ENCODE measurements around the gene TEX36.
"Not testable (repeated sequence)": the region's sequence is repeated elsewhere in the genome, so short reads cannot be mapped to it uniquely, and the experiment has no call there.

The TEX36 gene

GRCh38 chr10:125683063-125683462 is at the start of gene TEX36:
TEX36 (minus strand) TSS chr10:125683163; CDS start chr10:125682989, 174 bp downstream.
- Histone ChIP-seq H3K36me3 (ENCODE audit: control insufficient read depth, insufficient read depth, low read length) (no peaks in the 10 kb centered on the region), H3K4me1 (ENCODE audit: control insufficient read depth, insufficient read depth, low read length) (0 out of 2 replicates have a peak, but pooled peaks cover 2% of the 10 kb centered on the region), H3K9me3 (ENCODE audit: control insufficient read depth, insufficient read depth, low read length) (no peaks in the 10 kb centered on the region), H3K27me3 (ENCODE audit: control insufficient read depth, insufficient read depth, low read length) (no peaks in the 10 kb centered on the region), H3K27ac (ENCODE audit: low read depth, low read length) (no peak within 1 kb of the TSS), H3K9ac (ENCODE audit: low read depth, low read length) (no peak within 1 kb of the TSS), H3K4me3 (ENCODE audit: low read depth, low read length) (no peak within 1 kb of the TSS)

GRCh38 chr10:125727436-125727835 is 44.5 kb upstream of the TEX36 start:
- Histone ChIP-seq H3K9ac (ENCODE audit: low read depth, low read length) (no peak overlapping the region), H3K4me1 (ENCODE audit: control insufficient read depth, insufficient read depth, low read length) (no peaks in the 10 kb centered on the region), H3K27me3 (ENCODE audit: control insufficient read depth, insufficient read depth, low read length) (no peaks in the 10 kb centered on the region), H3K9me3 (ENCODE audit: control insufficient read depth, insufficient read depth, low read length) (no peaks in the 10 kb centered on the region), H3K27ac (ENCODE audit: low read depth, low read length) (no peak overlapping the region), H3K36me3 (ENCODE audit: control insufficient read depth, insufficient read depth, low read length) (peaks cover 97% of the 10 kb centered on the region), H3K4me3 (ENCODE audit: low read depth, low read length) (no peak overlapping the region)

- no peaks in the 10 kb centered on the region for H3K27me3 ChIP-seq (ENCODE audit: control insufficient read depth, insufficient read depth, low read length)
- peaks cover 97% of the 10 kb centered on the region for H3K36me3 ChIP-seq (ENCODE audit: control insufficient read depth, insufficient read depth, low read length)
- H3K9ac ChIP-seq (ENCODE audit: low read depth, low read length), result no peak overlapping the region
- H3K27ac ChIP-seq (ENCODE audit: low read depth, low read length), result no peak overlapping the region
- H3K9me3 ChIP-seq (ENCODE audit: control insufficient read depth, insufficient read depth, low read length), result no peaks in the 10 kb centered on the region
- no peaks in the 10 kb centered on the region for H3K4me1 ChIP-seq (ENCODE audit: control insufficient read depth, insufficient read depth, low read length)
- H3K4me3 ChIP-seq (ENCODE audit: low read depth, low read length), result no peak overlapping the region
Observed at GRCh38 chr10:125726914-125727313, 44.0 kb upstream of the TEX36 start.

- Histone ChIP-seq H3K9ac (ENCODE audit: low read depth, low read length) (no peak overlapping the region), H3K9me3 (ENCODE audit: control insufficient read depth, insufficient read depth, low read length) (no peaks in the 10 kb centered on the region), H3K27ac (ENCODE audit: low read depth, low read length) (no peak overlapping the region), H3K36me3 (ENCODE audit: control insufficient read depth, insufficient read depth, low read length) (peaks cover 68% of the 10 kb centered on the region), H3K4me3 (ENCODE audit: low read depth, low read length) (no peak overlapping the region), H3K27me3 (ENCODE audit: control insufficient read depth, insufficient read depth, low read length) (no peaks in the 10 kb centered on the region), H3K4me1 (ENCODE audit: control insufficient read depth, insufficient read depth, low read length) (peaks cover 3% of the 10 kb centered on the region; the same call in 1 of the 2 replicates)
Observed at GRCh38 chr10:125722811-125723210, 39.8 kb upstream of the TEX36 start.

GRCh38 chr10:125721035-125721434 is 38.1 kb upstream of the TEX36 start:
- H3K4me1 ChIP-seq (ENCODE audit: control insufficient read depth, insufficient read depth, low read length), result peaks cover 3% of the 10 kb centered on the region; the same call in 1 of the 2 replicates
- H3K9ac ChIP-seq (ENCODE audit: low read depth, low read length), result no peak overlapping the region
- H3K4me3 ChIP-seq (ENCODE audit: low read depth, low read length), result peak overlapping the region; percentile 98
- no peaks in the 10 kb centered on the region for H3K27me3 ChIP-seq (ENCODE audit: control insufficient read depth, insufficient read depth, low read length)
- peaks cover 51% of the 10 kb centered on the region for H3K36me3 ChIP-seq (ENCODE audit: control insufficient read depth, insufficient read depth, low read length)
- H3K27ac ChIP-seq (ENCODE audit: low read depth, low read length), result no peak overlapping the region
- no peaks in the 10 kb centered on the region for H3K9me3 ChIP-seq (ENCODE audit: control insufficient read depth, insufficient read depth, low read length)

GRCh38 chr10:125720002-125720382 is 37.0 kb upstream of the TEX36 start:
- Histone ChIP-seq H3K27me3 (ENCODE audit: control insufficient read depth, insufficient read depth, low read length) (no peaks in the 10 kb centered on the region), H3K9me3 (ENCODE audit: control insufficient read depth, insufficient read depth, low read length) (no peaks in the 10 kb centered on the region), H3K9ac (ENCODE audit: low read depth, low read length) (peak overlapping the region; percentile 89), H3K4me1 (ENCODE audit: control insufficient read depth, insufficient read depth, low read length) (peaks cover 3% of the 10 kb centered on the region; the same call in 1 of the 2 replicates), H3K36me3 (ENCODE audit: control insufficient read depth, insufficient read depth, low read length) (peaks cover 40% of the 10 kb centered on the region), H3K27ac (ENCODE audit: low read depth, low read length) (peak overlapping the region; percentile 87), H3K4me3 (ENCODE audit: low read depth, low read length) (peak overlapping the region; percentile 98)

GRCh38 chr10:125719173-125720001 is 36.4 kb upstream of the TEX36 start, which contains the start of gene EDRF1:
EDRF1 (plus strand) TSS chr10:125719709; CDS start chr10:125719808, 99 bp downstream.
- peaks cover 34% of the 10 kb centered on the region for H3K36me3 ChIP-seq (ENCODE audit: control insufficient read depth, insufficient read depth, low read length)
- peak within 1 kb of the TSS; percentile 98 for H3K4me3 ChIP-seq (ENCODE audit: low read depth, low read length)
- H3K27ac ChIP-seq (ENCODE audit: low read depth, low read length), result peak within 1 kb of the TSS; percentile 87
- H3K4me1 ChIP-seq (ENCODE audit: control insufficient read depth, insufficient read depth, low read length), result peaks cover 3% of the 10 kb centered on the region; the same call in 1 of the 2 replicates
- H3K9me3 ChIP-seq (ENCODE audit: control insufficient read depth, insufficient read depth, low read length), result no peaks in the 10 kb centered on the region
- no peaks in the 10 kb centered on the region for H3K27me3 ChIP-seq (ENCODE audit: control insufficient read depth, insufficient read depth, low read length)
- H3K9ac ChIP-seq (ENCODE audit: low read depth, low read length), result peak within 1 kb of the TSS; percentile 92

GRCh38 chr10:125714728-125715127 is 31.8 kb upstream of the TEX36 start:
- H3K4me1 ChIP-seq (ENCODE audit: control insufficient read depth, insufficient read depth, low read length); H3K36me3 ChIP-seq (ENCODE audit: control insufficient read depth, insufficient read depth, low read length); H3K4me3 ChIP-seq (ENCODE audit: low read depth, low read length); H3K27me3 ChIP-seq (ENCODE audit: control insufficient read depth, insufficient read depth, low read length); H3K9me3 ChIP-seq (ENCODE audit: control insufficient read depth, insufficient read depth, low read length); H3K9ac ChIP-seq (ENCODE audit: low read depth, low read length); H3K27ac ChIP-seq (ENCODE audit: low read depth, low read length): not testable (repeated sequence)

- peaks cover 5% of the 10 kb centered on the region for H3K4me1 ChIP-seq (ENCODE audit: control insufficient read depth, insufficient read depth, low read length)
- H3K36me3 ChIP-seq (ENCODE audit: control insufficient read depth, insufficient read depth, low read length), result no peaks in the 10 kb centered on the region
- no peak overlapping the region for H3K27ac ChIP-seq (ENCODE audit: low read depth, low read length)
- H3K9me3 ChIP-seq (ENCODE audit: control insufficient read depth, insufficient read depth, low read length), result 0 out of 2 replicates have a peak, but pooled peaks cover 4% of the 10 kb centered on the region
- H3K4me3 ChIP-seq (ENCODE audit: low read depth, low read length), result no peak overlapping the region
- H3K27me3 ChIP-seq (ENCODE audit: control insufficient read depth, insufficient read depth, low read length), result no peaks in the 10 kb centered on the region
- H3K9ac ChIP-seq (ENCODE audit: low read depth, low read length), result no peak overlapping the region
Observed at GRCh38 chr10:125711110-125711750, 28.3 kb upstream of the TEX36 start.

- Histone ChIP-seq H3K27me3 (ENCODE audit: control insufficient read depth, insufficient read depth, low read length) (no peaks in the 10 kb centered on the region), H3K9me3 (ENCODE audit: control insufficient read depth, insufficient read depth, low read length) (0 out of 2 replicates have a peak, but pooled peaks cover 4% of the 10 kb centered on the region), H3K36me3 (ENCODE audit: control insufficient read depth, insufficient read depth, low read length) (no peaks in the 10 kb centered on the region), H3K27ac (ENCODE audit: low read depth, low read length) (no peak overlapping the region), H3K4me3 (ENCODE audit: low read depth, low read length) (no peak overlapping the region), H3K4me1 (ENCODE audit: control insufficient read depth, insufficient read depth, low read length) (peaks cover 5% of the 10 kb centered on the region), H3K9ac (ENCODE audit: low read depth, low read length) (no peak overlapping the region)
Observed at GRCh38 chr10:125709553-125710474, 26.9 kb upstream of the TEX36 start.
